Measurements from ENCODE around the gene TECR. TPM values are rescaled to one million over a fixed set of nuclear protein-coding genes. Genes with fewer than 3 reads are reported as not detected.
A peak's percentile ranks its signal among the peaks of the same experiment; 100 is the strongest.

The TECR gene
- total RNA-seq, 1 experiment from 2014 or later, result 294 TPM

- Histone ChIP-seq H4K20me1 (ENCODE audit: insufficient read depth) (no peaks in the 10 kb centered on the region), H3K9me2 (ENCODE audit: insufficient read depth) (no peaks in the 10 kb centered on the region), H3K9me3 (ENCODE audit: insufficient read depth, low read depth) (no peaks in the 10 kb centered on the region), H3K36me3 (ENCODE audit: low read depth) (no peaks in the 10 kb centered on the region), H3K4me2 (peak overlapping the region; percentile 66), H3K4me3 (peak overlapping the region; percentile 45; the same call in 1 of the 2 replicates), H2AFZ (no peak overlapping the region), H3K27me3 (ENCODE audit: insufficient read depth, low read depth) (no peaks in the 10 kb centered on the region), H3K27ac (peak overlapping the region; percentile 99), H3K4me1 (replicated peaks; ENCODE audit: insufficient read depth) (peaks cover 83% of the 10 kb centered on the region), H3K79me2 (ENCODE audit: low read depth) (peaks cover 21% of the 10 kb centered on the region), H3F3A (ENCODE audit: insufficient read depth, low read depth) (peaks cover 83% of the 10 kb centered on the region)
- intact Hi-C loops (cut with micrococcal nuclease; ENCODE audit: unreplicated experiment), result loop anchor here (1.0 to 5.0 kb wide), 3 partner anchors 10 to 659 kb away; partner anchors contain the start of gene RFX1
- TSS peak; percentile 48 for BruUV-seq (replicated peaks)
- POLR2A ChIA-PET (ENCODE audit: unreplicated experiment), result interaction anchor here (0.6 to 1.3 kb wide), 8 partner anchors 8 to 913 kb away, joined by 3 to 14 read pairs (median 6); partner anchors contain the start of genes AKAP8L, ASF1B and DNAJB1
- DNase-seq, result peak; percentile 97 to 100
- CTCF ChIA-PET, result interaction anchor here (1.0 to 2.1 kb wide), 4 partner anchors 10 to 412 kb away, joined by 4 to 10 read pairs (median 8); no protein-coding TSS in a partner anchor
- TF ChIP-seq EZH2 (IDR thresholded peaks at IDR 0.05; ENCODE audit: low read depth) (no peak), CTCF (conservative IDR thresholded peaks at IDR 0.05) (peak; percentile 99)
Observed at GRCh38 chr19:14505488-14506239, 23.7 kb upstream of the TECR start.

GRCh38 chr19:14507704-14508542 is 21.5 kb upstream of the TECR start:
- H3K9me3 ChIP-seq (ENCODE audit: insufficient read depth, low read depth), result no peaks in the 10 kb centered on the region
- peak overlapping the region; percentile 66 for H3K4me2 ChIP-seq
- H3K79me2 ChIP-seq (ENCODE audit: low read depth), result peaks cover 21% of the 10 kb centered on the region
- peaks cover 89% of the 10 kb centered on the region for H3K4me1 ChIP-seq (replicated peaks; ENCODE audit: insufficient read depth)
- peaks cover 94% of the 10 kb centered on the region for H3F3A ChIP-seq (ENCODE audit: insufficient read depth, low read depth)
- H3K4me3 ChIP-seq, result peak overlapping the region; percentile 15; the same call in 1 of the 2 replicates
- H2AFZ ChIP-seq, result no peak overlapping the region
- CTCF ChIA-PET, result no interaction called here
- H3K9me2 ChIP-seq (ENCODE audit: insufficient read depth), result no peaks in the 10 kb centered on the region
- TF ChIP-seq CTCF (conservative IDR thresholded peaks at IDR 0.05), result no peak
- no peaks in the 10 kb centered on the region for H4K20me1 ChIP-seq (ENCODE audit: insufficient read depth)
- H3K36me3 ChIP-seq (ENCODE audit: low read depth), result no peaks in the 10 kb centered on the region
- peak; percentile 76 to 100 for DNase-seq
- peak overlapping the region; percentile 99 for H3K27ac ChIP-seq
- BruUV-seq (replicated peaks), result no TSS peak
- H3K27me3 ChIP-seq (ENCODE audit: insufficient read depth, low read depth), result no peaks in the 10 kb centered on the region
- intact Hi-C loops (cut with micrococcal nuclease; ENCODE audit: unreplicated experiment), result loop anchor here (2.0 to 5.0 kb wide), 2 partner anchors 501 to 661 kb away; partner anchors contain the start of gene RFX1
- POLR2A ChIA-PET (ENCODE audit: unreplicated experiment), result interaction anchor here (0.6 to 0.7 kb wide), 2 partner anchors 31 to 158 kb away, joined by 3 to 6 read pairs; no protein-coding TSS in a partner anchor
